Effector CD4-positive, alpha-beta T cell (primary cell): ENCODE results near the gene UBA7.
"Not testable (repeated sequence)": the region's sequence is repeated elsewhere in the genome, so short reads cannot be mapped to it uniquely, and the experiment has no call there.

ENCODE experiments used
- DNase-seq: peaks from one replicate; pipeline ENCODE4 v3.0.0-alpha.2; 2020
- total RNA-seq: gene quantifications from one replicate; lab custom pipeline; 2026; lab: John Stamatoyannopoulos, UW

UBA7 gene
- 139 reads per million, percentile 88 among the genes with 10 or more reads in this experiment for total RNA-seq

DNA sequence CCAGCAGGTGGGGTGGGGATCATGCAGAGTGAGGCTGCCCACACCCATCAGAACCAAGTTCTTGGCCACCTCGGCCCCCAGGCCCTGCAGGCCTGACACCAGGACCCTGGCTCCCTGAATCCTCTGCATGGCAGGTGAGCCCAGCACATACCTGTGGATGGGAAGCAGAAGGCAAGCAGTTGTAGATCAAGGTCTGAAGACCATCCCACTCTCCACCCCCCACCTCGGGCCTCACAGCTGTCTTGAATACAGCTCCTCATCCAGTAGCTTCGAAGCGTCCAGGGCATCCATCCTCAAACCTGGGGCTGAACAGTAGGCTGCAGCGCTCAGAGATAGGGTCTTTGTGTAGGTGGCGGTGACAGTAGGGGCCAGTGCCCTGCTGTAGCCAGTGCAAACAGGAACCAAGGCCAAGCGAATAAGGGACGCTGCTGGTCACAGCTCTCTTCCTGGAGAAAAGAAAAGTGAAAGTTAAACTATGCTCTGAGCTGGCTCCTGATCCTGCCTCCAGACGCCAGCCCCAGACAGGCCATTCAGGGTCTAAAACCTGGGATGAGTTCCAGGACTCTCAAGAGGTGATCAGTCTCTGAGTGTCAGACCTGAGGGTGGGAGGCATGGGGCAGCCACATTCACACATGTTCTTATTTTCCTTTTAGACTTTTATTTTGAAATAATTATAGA, at the start of gene UBA7:
Gene UBA7 (minus strand): TSS at position 457 of the 678 bp plus-strand sequence. CDS start 166 bp downstream, at position 291.
- no peak for DNase-seq

DNA sequence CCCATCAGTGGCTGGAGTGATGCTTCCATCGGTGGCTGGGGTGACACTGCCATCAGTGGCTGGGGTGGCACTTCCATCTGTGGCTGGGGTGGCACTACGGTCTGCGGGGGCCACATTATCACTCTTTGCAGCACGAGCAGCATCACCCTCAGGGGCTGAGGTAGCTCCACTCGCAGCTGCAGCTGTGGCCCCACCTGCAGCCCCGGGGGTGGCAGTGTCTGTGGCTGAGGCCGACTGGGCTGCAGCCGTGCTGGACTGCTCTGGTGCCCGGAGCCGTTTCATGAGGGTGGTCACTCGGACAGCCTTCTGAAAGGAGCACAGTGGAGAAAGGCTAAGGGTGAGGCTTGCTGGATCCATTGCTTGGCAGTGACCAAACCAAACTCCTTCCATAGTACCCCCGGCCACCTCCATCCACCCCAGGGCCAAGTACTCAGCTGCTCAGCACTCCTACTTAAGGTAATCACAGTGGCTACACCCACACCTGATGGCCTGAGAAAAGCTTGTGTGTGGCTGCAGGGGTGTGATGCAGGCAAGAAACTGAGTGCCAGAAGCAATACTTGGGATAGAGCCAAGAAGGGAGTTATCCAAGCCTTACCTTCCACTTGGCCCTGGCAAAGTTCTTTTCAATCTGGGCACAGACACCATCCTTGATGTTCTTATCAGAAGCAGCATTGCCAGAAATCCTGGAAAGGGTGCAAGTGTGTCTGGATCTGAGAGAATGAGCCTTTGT, 46.0 kb upstream of the UBA7 start:
- DNase-seq, result no peak

- peak; percentile 89 for DNase-seq
These were observed 42.6 kb upstream of the UBA7 start, which contains the start of gene TRAIP for GRCh38 chr3:49856181-49857005. Gene TRAIP (minus strand): TSS chr3:49856564. CDS start chr3:49856453, 111 bp downstream.

- no peak for DNase-seq
These were observed 41.9 kb upstream of the UBA7 start for GRCh38 chr3:49855662-49856061.

- no peak for DNase-seq
These were observed 31.9 kb upstream of the UBA7 start for GRCh38 chr3:49845694-49846093.

DNA sequence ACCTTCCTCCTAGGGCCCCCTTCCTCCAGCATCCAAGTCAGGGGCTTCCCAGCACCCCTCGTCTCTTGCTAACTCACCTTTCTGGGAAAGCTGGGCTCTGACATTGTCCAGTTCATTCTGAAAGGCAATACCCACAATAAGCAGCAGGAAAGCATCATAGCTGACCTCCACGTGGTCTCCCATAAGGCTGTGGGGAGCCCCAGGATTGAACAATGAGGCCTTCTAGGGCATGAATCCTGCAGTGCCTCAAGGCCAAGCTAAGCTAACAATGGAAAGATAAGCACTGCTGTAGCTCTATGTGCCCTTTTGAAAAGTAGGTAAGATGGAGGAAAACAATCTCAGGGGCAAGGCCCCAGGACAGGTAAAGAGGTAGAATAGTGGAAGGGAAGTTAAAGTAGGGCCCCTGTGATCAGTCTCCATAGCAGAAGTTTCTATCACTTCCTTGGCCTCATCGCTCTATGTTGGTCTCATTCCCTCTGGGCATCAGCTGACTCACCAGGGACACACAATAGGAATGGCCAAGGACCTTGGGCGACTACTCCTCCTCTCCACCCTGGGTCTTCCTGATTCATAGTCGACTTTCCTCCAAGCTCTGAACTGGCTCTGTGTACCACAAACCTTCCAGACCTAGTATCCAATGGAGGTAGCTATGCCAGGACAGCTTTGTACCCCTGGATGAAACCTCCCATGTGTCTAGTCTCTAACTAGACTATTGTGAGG, 30.9 kb upstream of the UBA7 start:
- DNase-seq, result no peak

- DNase-seq, result no peak
These were observed 29.2 kb upstream of the UBA7 start for GRCh38 chr3:49842843-49843517.

GRCh38 chr3:49841806-49842205, 28.1 kb upstream of the UBA7 start:
- DNase-seq, result no peak

GRCh38 chr3:49841126-49841696, 27.5 kb upstream of the UBA7 start:
- no peak for DNase-seq

- no peak for DNase-seq
These were observed 26.6 kb upstream of the UBA7 start for GRCh38 chr3:49840388-49840787.

GRCh38 chr3:49839193-49839809, 25.5 kb upstream of the UBA7 start:
- DNase-seq, result peak; percentile 75

DNA sequence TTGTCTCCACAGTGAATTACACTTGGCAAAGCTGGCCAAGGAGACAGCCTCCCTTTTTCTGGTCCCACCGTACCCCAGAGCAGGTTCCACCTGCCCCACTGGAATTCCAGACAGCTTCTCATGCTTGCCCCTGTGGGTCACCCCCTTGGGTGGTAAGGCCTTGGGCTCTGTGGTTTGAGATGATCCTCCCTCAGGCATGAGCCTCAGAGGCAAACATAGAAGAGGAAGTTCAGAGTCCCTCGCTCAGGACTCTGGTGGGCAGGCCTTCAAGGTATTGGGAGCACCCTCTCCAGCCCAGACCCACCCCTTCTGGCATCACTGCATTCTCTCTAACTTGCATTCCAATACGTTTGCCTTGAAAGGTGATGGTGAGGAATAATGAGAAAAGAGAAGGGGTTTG, 17.6 kb upstream of the UBA7 start:
- DNase-seq, result no peak

- no peak for DNase-seq
These were observed 12.3 kb upstream of the UBA7 start for GRCh38 chr3:49826016-49826415.

DNA sequence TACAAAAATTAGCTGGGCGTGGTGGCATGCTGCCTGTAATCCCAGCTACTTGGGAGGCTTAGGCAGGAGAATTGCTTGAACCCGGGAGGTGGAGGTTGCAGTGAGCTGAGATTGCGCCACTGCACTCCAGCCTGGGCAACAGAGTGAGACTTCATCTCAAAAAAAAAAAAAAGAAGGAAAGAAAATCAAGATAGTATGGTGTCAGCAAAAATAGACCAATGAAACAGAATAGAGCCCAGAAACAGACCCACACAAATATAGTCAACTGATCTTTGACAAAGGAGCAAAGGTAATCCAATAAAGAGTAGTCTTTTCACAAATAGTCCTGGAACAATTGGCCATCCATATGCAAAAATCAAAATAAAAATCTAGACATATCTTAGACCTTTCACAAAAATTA, 9.4 kb upstream of the UBA7 start:
- DNase-seq, result not testable (repeated sequence)

DNA sequence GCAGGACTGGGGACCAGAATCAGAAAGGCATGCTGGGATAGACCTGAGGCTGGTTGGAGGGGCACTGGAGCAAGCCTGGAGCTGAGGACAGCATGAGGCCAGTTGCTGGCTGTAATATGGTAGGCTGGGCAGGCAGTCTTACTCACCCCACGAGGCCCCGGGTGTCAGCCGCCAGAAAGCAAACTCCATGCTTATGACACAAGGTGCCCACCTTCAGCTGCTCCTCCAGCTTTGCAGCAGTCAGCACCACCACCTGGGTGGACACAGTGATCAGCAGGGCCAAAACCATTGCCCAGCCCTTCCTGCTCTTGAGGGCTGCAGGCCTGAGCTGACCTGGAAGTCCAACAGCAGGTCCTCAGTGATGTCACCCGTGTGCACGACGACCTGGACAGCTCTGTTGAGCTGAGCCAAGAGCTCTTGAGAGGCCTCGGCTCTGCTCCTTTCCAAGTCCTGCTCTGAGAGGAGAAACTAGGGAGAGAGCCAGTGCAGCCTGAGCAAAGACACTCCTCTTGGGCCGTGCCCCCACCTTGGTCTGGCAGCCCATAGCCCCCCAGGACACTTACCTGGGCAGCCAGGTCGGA, 747 bp downstream of the UBA7 start:
- DNase-seq, result no peak

DNA sequence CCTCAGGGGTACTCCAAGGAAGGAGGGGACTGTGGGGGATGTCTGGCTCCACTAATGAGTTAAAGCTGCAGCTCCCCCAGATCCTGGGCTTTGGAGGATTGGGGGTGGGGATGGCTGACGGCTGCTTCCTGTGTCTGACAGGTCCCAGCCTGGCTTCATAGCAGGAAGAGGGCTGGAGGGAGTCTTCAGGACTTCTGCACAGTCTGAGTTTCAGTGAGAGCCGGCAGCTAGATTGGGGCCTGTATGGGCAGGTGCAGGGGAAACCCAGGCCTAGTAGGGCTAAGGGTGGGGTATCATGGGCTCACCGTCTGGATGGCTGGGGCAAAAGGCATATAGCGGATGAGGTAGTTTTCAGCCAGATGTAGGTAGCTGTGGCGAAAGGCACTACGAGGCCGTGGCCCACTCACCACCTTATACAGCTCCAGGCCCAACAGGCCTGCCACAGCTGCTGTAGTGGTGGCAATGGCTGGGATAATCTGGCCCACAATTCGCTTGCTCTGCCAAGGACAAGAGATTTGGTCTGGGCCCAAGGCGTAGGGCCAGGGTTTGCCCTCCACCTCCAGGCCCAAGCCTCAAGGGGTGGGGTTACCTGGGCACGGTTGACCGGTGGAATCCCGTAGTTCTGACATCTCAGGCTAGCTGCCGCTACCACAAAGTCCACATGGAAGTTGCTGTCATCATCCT, 6.2 kb downstream of the UBA7 start:
- no peak for DNase-seq

GRCh38 chr3:49806850-49807249, 6.9 kb downstream of the UBA7 start:
- no peak for DNase-seq

- no peak for DNase-seq
These were observed 7.7 kb downstream of the UBA7 start for GRCh38 chr3:49805897-49806701.

DNA sequence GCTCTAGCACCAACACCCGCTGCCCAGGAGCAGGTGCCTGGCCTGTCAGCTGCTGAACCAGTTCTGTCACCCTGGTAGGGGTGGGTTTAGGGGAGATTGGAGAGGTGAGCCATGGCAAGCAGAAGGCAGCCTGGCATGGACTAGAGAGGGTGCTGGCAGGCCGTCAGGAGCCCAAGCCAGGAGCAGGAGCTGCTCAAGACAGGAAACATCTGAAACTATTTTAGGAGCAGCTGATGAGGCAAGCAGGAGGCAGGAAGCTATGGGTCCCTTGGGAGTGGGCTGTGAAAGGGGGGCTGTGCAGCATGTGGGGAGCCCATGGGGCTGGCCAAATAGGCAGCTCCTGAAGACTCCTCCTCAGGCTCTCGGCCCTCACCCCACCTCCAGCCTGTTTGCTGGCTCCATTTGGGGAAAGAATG, 8.4 kb downstream of the UBA7 start:
- DNase-seq, result no peak
